Uterus (tissue), 2 donors: ENCODE data around the gene GMPR2.

Source experiments
- POLR2A ChIP-seq, 2 donors: fragments of 450-650 bp; IDR thresholded peaks; one replicate each; pipeline ENCODE4 v1.6.1; 2016; ENCODE audit warnings: antibody characterized with exemption in 2 of 2, mild to moderate bottlenecking in 1 of 2, moderate library complexity in 1 of 2
- TF ChIP-seq, protein P1 (sequence below), 4 experiments: fragments of 200-600 bp in 2 of 4; fragments of 450-650 bp in 2 of 4; sonication (generic) in 2 of 4; IDR thresholded peaks; one replicate each; pipeline ENCODE4 v1.5.1; 2016 to 2019; ENCODE audit warnings: antibody characterized with exemption in 4 of 4, mild to moderate bottlenecking in 2 of 4, moderate library complexity in 1 of 4

DNA sequence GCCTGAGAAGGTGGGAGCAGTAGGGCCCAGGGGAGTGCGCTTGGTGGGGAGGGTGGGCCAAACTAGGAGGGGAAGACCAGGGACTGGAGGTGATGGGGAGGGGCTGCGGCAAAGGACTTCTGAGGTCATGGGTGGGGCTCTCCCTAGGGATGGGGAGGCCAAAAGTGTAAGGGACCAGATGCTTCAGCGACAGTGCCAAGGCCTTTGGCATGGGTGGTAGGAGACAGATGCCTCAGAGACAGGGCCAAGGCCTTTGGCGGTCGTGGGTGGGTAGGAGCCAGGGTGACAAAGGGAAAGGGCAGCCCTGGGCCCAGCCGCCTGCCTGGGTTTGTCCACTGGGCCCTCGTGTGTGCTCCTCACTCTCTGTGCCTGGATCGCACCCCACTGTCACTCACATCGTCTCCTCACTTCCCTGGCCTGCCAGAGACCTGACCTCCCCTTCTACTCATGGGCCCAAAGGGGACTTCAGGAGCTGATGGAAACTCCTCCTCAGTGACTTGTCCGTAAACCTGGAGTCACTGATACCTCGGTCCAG lies 51.8 kb downstream of the GMPR2 start:
- TF ChIP-seq POLR2A (IDR thresholded peaks at IDR 0.05) = no peak
- TF ChIP-seq, protein P1, sequence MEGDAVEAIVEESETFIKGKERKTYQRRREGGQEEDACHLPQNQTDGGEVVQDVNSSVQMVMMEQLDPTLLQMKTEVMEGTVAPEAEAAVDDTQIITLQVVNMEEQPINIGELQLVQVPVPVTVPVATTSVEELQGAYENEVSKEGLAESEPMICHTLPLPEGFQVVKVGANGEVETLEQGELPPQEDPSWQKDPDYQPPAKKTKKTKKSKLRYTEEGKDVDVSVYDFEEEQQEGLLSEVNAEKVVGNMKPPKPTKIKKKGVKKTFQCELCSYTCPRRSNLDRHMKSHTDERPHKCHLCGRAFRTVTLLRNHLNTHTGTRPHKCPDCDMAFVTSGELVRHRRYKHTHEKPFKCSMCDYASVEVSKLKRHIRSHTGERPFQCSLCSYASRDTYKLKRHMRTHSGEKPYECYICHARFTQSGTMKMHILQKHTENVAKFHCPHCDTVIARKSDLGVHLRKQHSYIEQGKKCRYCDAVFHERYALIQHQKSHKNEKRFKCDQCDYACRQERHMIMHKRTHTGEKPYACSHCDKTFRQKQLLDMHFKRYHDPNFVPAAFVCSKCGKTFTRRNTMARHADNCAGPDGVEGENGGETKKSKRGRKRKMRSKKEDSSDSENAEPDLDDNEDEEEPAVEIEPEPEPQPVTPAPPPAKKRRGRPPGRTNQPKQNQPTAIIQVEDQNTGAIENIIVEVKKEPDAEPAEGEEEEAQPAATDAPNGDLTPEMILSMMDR (IDR thresholded peaks at IDR 0.05) = no peak
